ENCODE measurements around the gene PRAMEF20.
"Not testable (repeated sequence)": the region's sequence is repeated elsewhere in the genome, so short reads cannot be mapped to it uniquely, and the experiment has no call there.

PRAMEF20 gene

DNA sequence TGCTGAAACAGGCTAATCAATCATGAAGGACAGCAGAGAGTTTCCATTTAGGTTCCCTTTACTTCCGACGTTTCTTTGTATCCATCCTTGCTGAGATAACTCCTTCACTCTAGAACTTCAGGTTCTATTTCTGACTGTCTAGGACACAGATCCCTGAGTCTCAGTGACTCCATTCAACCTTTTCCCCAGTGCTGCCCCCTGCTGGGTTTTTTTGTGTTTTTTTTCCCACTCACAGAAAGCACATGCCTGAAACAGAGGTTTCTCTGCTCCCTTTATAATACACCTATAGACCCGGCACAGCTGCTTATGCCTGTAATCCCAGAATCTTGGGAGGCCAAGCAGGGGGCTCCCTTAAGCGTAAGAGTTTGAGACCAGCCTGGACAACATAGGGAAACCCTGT lies 41.7 kb upstream of the PRAMEF20 start:
- H3K4ac ChIP-seq (ENCODE audit: low read depth in 1 of 2, low read length in 2 of 2); H3K18ac ChIP-seq (ENCODE audit: low read depth in 1 of 2, low read length in 2 of 2): not testable (repeated sequence)

DNA sequence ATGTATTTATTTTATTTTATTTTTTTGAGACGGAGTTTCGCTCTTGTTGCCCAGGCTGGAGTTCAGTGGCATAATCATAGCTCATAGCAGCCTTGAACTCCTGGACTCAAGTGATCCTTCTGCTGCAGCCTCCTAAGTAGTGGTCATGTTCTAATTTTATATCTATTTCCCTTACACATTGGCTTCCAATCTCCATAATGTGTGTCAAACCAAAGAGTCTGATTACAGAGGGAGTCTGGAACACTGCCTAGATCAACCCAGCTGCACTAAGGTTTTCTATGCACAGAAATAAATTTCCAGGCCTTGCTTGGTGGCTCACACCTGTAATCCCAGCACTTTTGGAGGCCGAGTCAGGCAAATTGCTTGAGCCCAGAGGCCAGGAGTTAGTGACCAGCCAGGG lies 31.3 kb upstream of the PRAMEF20 start:
- DNase-seq; H3K4me3 ChIP-seq (ENCODE audit: insufficient read depth in 1 of 2, low read depth in 1 of 2, low read length in 2 of 2); H3K27me3 ChIP-seq (ENCODE audit: control insufficient read depth in 1 of 2, insufficient read depth in 1 of 2, low read length in 2 of 2); H3K4ac ChIP-seq (ENCODE audit: low read depth in 1 of 2, low read length in 2 of 2); H4K91ac ChIP-seq (ENCODE audit: low read length); H3K4me2 ChIP-seq (ENCODE audit: low read length, poor library complexity, severe bottlenecking); H2AK5ac ChIP-seq (ENCODE audit: low read length, severe bottlenecking); H2BK120ac ChIP-seq (ENCODE audit: low read depth, low read length); H3K79me1 ChIP-seq (replicated peaks; ENCODE audit: low read length, poor library complexity, severe bottlenecking); H3K18ac ChIP-seq (ENCODE audit: low read depth in 1 of 2, low read length in 2 of 2); H3K36me3 ChIP-seq (ENCODE audit: control insufficient read depth in 1 of 2, insufficient read depth in 2 of 2, low read depth in 1 of 2, low read length in 2 of 2); H3K14ac ChIP-seq (ENCODE audit: low read length in 2 of 2); H4K8ac ChIP-seq (ENCODE audit: low read length); H3K27ac ChIP-seq (ENCODE audit: low read length, poor library complexity, severe bottlenecking); H3K9ac ChIP-seq (ENCODE audit: low read length); H3K4me1 ChIP-seq (ENCODE audit: control insufficient read depth, insufficient read depth, low read depth, low read length); H2BK15ac ChIP-seq (ENCODE audit: low read depth, poor library complexity, severe bottlenecking); H2BK12ac ChIP-seq (ENCODE audit: low read length in 2 of 2); H2AFZ ChIP-seq (ENCODE audit: low read depth, low read length); H3K23ac ChIP-seq (ENCODE audit: low read length in 2 of 2); H2BK5ac ChIP-seq (ENCODE audit: low read depth, low read length, poor library complexity, severe bottlenecking); H3K9me3 ChIP-seq (ENCODE audit: control insufficient read depth, low read length): not testable (repeated sequence)
- WGBS, result 20% methylated on average over 1 of the region's 3 CpGs

More for the DNA sequence above, 41.7 kb upstream of the PRAMEF20 start:
- not testable (repeated sequence) for H3K4me3 ChIP-seq (ENCODE audit: insufficient read depth in 1 of 2, low read depth in 1 of 2, low read length in 2 of 2); H2BK12ac ChIP-seq (ENCODE audit: low read length in 2 of 2); H3K27me3 ChIP-seq (ENCODE audit: control insufficient read depth in 1 of 2, insufficient read depth in 1 of 2, low read length in 2 of 2); H2AFZ ChIP-seq (ENCODE audit: low read depth, low read length); H3K27ac ChIP-seq (ENCODE audit: low read length, poor library complexity, severe bottlenecking); H3K14ac ChIP-seq (ENCODE audit: low read length in 2 of 2); H3K4me2 ChIP-seq (ENCODE audit: low read length, poor library complexity, severe bottlenecking); H3K9me3 ChIP-seq (ENCODE audit: control insufficient read depth, low read length); H2BK15ac ChIP-seq (ENCODE audit: low read depth, poor library complexity, severe bottlenecking); H4K8ac ChIP-seq (ENCODE audit: low read length); H2BK120ac ChIP-seq (ENCODE audit: low read depth, low read length); H2BK5ac ChIP-seq (ENCODE audit: low read depth, low read length, poor library complexity, severe bottlenecking); H2AK5ac ChIP-seq (ENCODE audit: low read length, severe bottlenecking); H3K79me1 ChIP-seq (replicated peaks; ENCODE audit: low read length, poor library complexity, severe bottlenecking); H3K36me3 ChIP-seq (ENCODE audit: control insufficient read depth in 1 of 2, insufficient read depth in 2 of 2, low read depth in 1 of 2, low read length in 2 of 2); H3K4me1 ChIP-seq (ENCODE audit: control insufficient read depth, insufficient read depth, low read depth, low read length); H3K23ac ChIP-seq (ENCODE audit: low read length in 2 of 2); H3K9ac ChIP-seq (ENCODE audit: low read length); DNase-seq; H4K91ac ChIP-seq (ENCODE audit: low read length)
- over 99% methylated on average over 2 of the region's 4 CpGs for WGBS

GRCh38 chr1:13380380-13380779 lies 29.9 kb upstream of the PRAMEF20 start:
- H3K18ac ChIP-seq (ENCODE audit: low read depth in 1 of 2, low read length in 2 of 2); H3K9me3 ChIP-seq (ENCODE audit: control insufficient read depth, low read length); H3K4ac ChIP-seq (ENCODE audit: low read depth in 1 of 2, low read length in 2 of 2); H2AFZ ChIP-seq (ENCODE audit: low read depth, low read length); H2BK12ac ChIP-seq (ENCODE audit: low read length in 2 of 2); H3K27ac ChIP-seq (ENCODE audit: low read length, poor library complexity, severe bottlenecking); H3K27me3 ChIP-seq (ENCODE audit: control insufficient read depth in 1 of 2, insufficient read depth in 1 of 2, low read length in 2 of 2); DNase-seq; H2BK120ac ChIP-seq (ENCODE audit: low read depth, low read length); H2AK5ac ChIP-seq (ENCODE audit: low read length, severe bottlenecking); H3K79me1 ChIP-seq (replicated peaks; ENCODE audit: low read length, poor library complexity, severe bottlenecking); H3K23ac ChIP-seq (ENCODE audit: low read length in 2 of 2); H3K4me2 ChIP-seq (ENCODE audit: low read length, poor library complexity, severe bottlenecking); H3K36me3 ChIP-seq (ENCODE audit: control insufficient read depth in 1 of 2, insufficient read depth in 2 of 2, low read depth in 1 of 2, low read length in 2 of 2); H3K4me3 ChIP-seq (ENCODE audit: insufficient read depth in 1 of 2, low read depth in 1 of 2, low read length in 2 of 2); H2BK5ac ChIP-seq (ENCODE audit: low read depth, low read length, poor library complexity, severe bottlenecking); H4K8ac ChIP-seq (ENCODE audit: low read length); H4K91ac ChIP-seq (ENCODE audit: low read length); H3K4me1 ChIP-seq (ENCODE audit: control insufficient read depth, insufficient read depth, low read depth, low read length); H3K14ac ChIP-seq (ENCODE audit: low read length in 2 of 2); H3K9ac ChIP-seq (ENCODE audit: low read length); H2BK15ac ChIP-seq (ENCODE audit: low read depth, poor library complexity, severe bottlenecking): not testable (repeated sequence)
- no CpG with 5 or more reads among the region's 3 CpGs for WGBS

GRCh38 chr1:13389332-13389731 lies 20.9 kb upstream of the PRAMEF20 start, which contains the start of gene PRAMEF17:
Gene PRAMEF17 (plus strand): TSS chr1:13389632. CDS start chr1:13389658, 26 bp downstream.
- not testable (repeated sequence) for H3K79me1 ChIP-seq (replicated peaks; ENCODE audit: low read length, poor library complexity, severe bottlenecking); H3K27me3 ChIP-seq (ENCODE audit: control insufficient read depth in 1 of 2, insufficient read depth in 1 of 2, low read length in 2 of 2); H2AFZ ChIP-seq (ENCODE audit: low read depth, low read length); H3K18ac ChIP-seq (ENCODE audit: low read depth in 1 of 2, low read length in 2 of 2); H3K4ac ChIP-seq (ENCODE audit: low read depth in 1 of 2, low read length in 2 of 2); H2BK5ac ChIP-seq (ENCODE audit: low read depth, low read length, poor library complexity, severe bottlenecking); H4K91ac ChIP-seq (ENCODE audit: low read length); H3K23ac ChIP-seq (ENCODE audit: low read length in 2 of 2); H3K36me3 ChIP-seq (ENCODE audit: control insufficient read depth in 1 of 2, insufficient read depth in 2 of 2, low read depth in 1 of 2, low read length in 2 of 2); DNase-seq; H3K14ac ChIP-seq (ENCODE audit: low read length in 2 of 2); H2BK15ac ChIP-seq (ENCODE audit: low read depth, poor library complexity, severe bottlenecking); H2BK12ac ChIP-seq (ENCODE audit: low read length in 2 of 2); H3K4me2 ChIP-seq (ENCODE audit: low read length, poor library complexity, severe bottlenecking); H3K9me3 ChIP-seq (ENCODE audit: control insufficient read depth, low read length); H3K9ac ChIP-seq (ENCODE audit: low read length); H3K4me3 ChIP-seq (ENCODE audit: insufficient read depth in 1 of 2, low read depth in 1 of 2, low read length in 2 of 2); H3K27ac ChIP-seq (ENCODE audit: low read length, poor library complexity, severe bottlenecking); H4K8ac ChIP-seq (ENCODE audit: low read length); H2BK120ac ChIP-seq (ENCODE audit: low read depth, low read length); H2AK5ac ChIP-seq (ENCODE audit: low read length, severe bottlenecking); H3K4me1 ChIP-seq (ENCODE audit: control insufficient read depth, insufficient read depth, low read depth, low read length)
